SK-N-SH (cell line): ENCODE data around the gene MAT1A. TPM values are rescaled to one million over a fixed set of nuclear protein-coding genes. Genes with fewer than 3 reads are reported as not detected.

Experiments
- CTCF ChIA-PET: fragments of 300-600, 350-600 bp; formaldehyde crosslinking; extraction: SDS; loops from one replicate; lab custom pipeline; 2021; lab: Yijun Ruan, JAX
- POLR2A ChIA-PET: fragments of 350-600 bp; sonication (Branson Sonifier 250); formaldehyde crosslinking; extraction: SDS; loops from one replicate; lab custom pipeline; 2020; ENCODE audit warnings: antibody characterized with exemption, inconsistent platforms; lab: Yijun Ruan, JAX
- DNase-seq: peaks from one replicate; pipeline ENCODE4 v3.0.0; 2012
- H2AFZ ChIP-seq: fragments of 200-600 bp; sonication (generic); 2 replicates; pipeline ENCODE4 v1.8.1; 2016; ENCODE audit warnings: antibody characterized with exemption, mild to moderate bottlenecking, low read depth
- H3F3A ChIP-seq: fragments of 200-600 bp; sonication (generic); replicated peaks from 2 replicates; pipeline ENCODE3; 2016; ENCODE audit warnings: antibody characterized with exemption, mild to moderate bottlenecking; ENCODE audit not compliant: insufficient read depth
- H3K27ac ChIP-seq, 2 experiments: fragments of 200-500 bp in 1 of 2; fragments of 200-600 bp in 1 of 2; sonication (Bioruptor generic) in 1 of 2; sonication (generic), shearing (Covaris generic) in 1 of 2; 2 replicates each; pipeline versions ENCODE4 v1.5.1 to v1.6.1; 2014 to 2016; ENCODE audit warnings: low read depth in 2 of 2, inconsistent platforms in 1 of 2, low read length in 1 of 2, mild to moderate bottlenecking in 1 of 2, mixed read lengths in 1 of 2
- H3K27me3 ChIP-seq: fragments of 200-600 bp; sonication (generic), shearing (Covaris generic); 2 replicates; pipeline ENCODE4 v1.6.1; 2016; ENCODE audit warnings: mixed run types; ENCODE audit not compliant: insufficient read depth
- H3K36me3 ChIP-seq, 2 experiments: fragments of 200-500 bp in 1 of 2; fragments of 200-600 bp in 1 of 2; sonication (Bioruptor generic) in 1 of 2; sonication (generic) in 1 of 2; replicated peaks in 1 of 2; 2 replicates each; pipeline versions ENCODE3 to v1.5.1; 2014 to 2016; ENCODE audit warnings: low read length in 1 of 2, mild to moderate bottlenecking in 1 of 2; ENCODE audit not compliant: insufficient read depth in 2 of 2, control insufficient read depth in 1 of 2
- H3K4me1 ChIP-seq, 2 experiments: fragments of 200-500 bp in 1 of 2; fragments of 200-600 bp in 1 of 2; sonication (Bioruptor generic) in 1 of 2; sonication (generic), shearing (Covaris generic) in 1 of 2; 2 replicates each; pipeline versions ENCODE4 v1.5.1 to v1.6.1; 2014 to 2016; ENCODE audit warnings: low read depth in 1 of 2, low read length in 1 of 2, mixed run types in 1 of 2; ENCODE audit not compliant: insufficient read depth in 2 of 2, control insufficient read depth in 1 of 2
- H3K4me2 ChIP-seq: fragments of 200-600 bp; sonication (generic), shearing (Covaris generic); 2 replicates; pipeline ENCODE4 v1.6.1; 2017; ENCODE audit warnings: mixed run types
- H3K4me3 ChIP-seq, 2 experiments: fragments of 200-500 bp in 1 of 2; fragments of 200-600 bp in 1 of 2; sonication (Bioruptor generic) in 1 of 2; sonication (generic), shearing (Covaris generic) in 1 of 2; 2 replicates each; pipeline versions ENCODE4 v1.5.1 to v1.8.1; 2014 to 2016; ENCODE audit warnings: low read depth in 2 of 2, inconsistent platforms in 1 of 2, low read length in 1 of 2, mild to moderate bottlenecking in 1 of 2, mixed read lengths in 1 of 2, moderate library complexity in 1 of 2
- H3K79me2 ChIP-seq: fragments of 200-600 bp; sonication (generic); 2 replicates; pipeline ENCODE4 v1.8.1; 2017; ENCODE audit warnings: mild to moderate bottlenecking; ENCODE audit not compliant: insufficient read depth
- H3K9ac ChIP-seq: fragments of 200-600 bp; sonication (generic); 2 replicates; pipeline ENCODE4 v1.6.1; 2017; ENCODE audit warnings: mixed run types
- H3K9me2 ChIP-seq: fragments of 200-600 bp; sonication (generic); 2 replicates; pipeline ENCODE4 v1.6.1; 2017; ENCODE audit warnings: mixed run types
- H3K9me3 ChIP-seq: fragments of 200-600 bp; sonication (generic); 2 replicates; pipeline ENCODE4 v1.6.1; 2017; ENCODE audit warnings: mixed run types, mild to moderate bottlenecking, moderate library complexity
- H4K20me1 ChIP-seq: fragments of 200-600 bp; sonication (generic); 2 replicates; pipeline ENCODE4 v1.6.1; 2017; ENCODE audit warnings: mild to moderate bottlenecking, mixed run types; ENCODE audit not compliant: insufficient read depth
- CHD2 ChIP-seq: fragments of 150-350 bp; IDR thresholded peaks from 2 replicates; pipeline ENCODE4 v1.6.1; 2018; ENCODE audit warnings: low read length; ENCODE audit not compliant: partially characterized antibody
- EZH2phosphoT487 ChIP-seq: fragments of 200-600 bp; sonication (generic); IDR thresholded peaks from 2 replicates; pipeline ENCODE4 v1.6.1; 2017; ENCODE audit warnings: low read depth, mixed run types, mild to moderate bottlenecking, antibody characterized with exemption, moderate library complexity, borderline replicate concordance
- FOXJ3 ChIP-seq: sonication (generic); formaldehyde crosslinking; IDR thresholded peaks from 2 replicates; pipeline ENCODE4 v1.5.1; 2020; ENCODE audit warnings: mild to moderate bottlenecking, missing genetic modification reagents
- GABPA ChIP-seq: IDR thresholded peaks from 2 replicates; pipeline ENCODE4 v1.4.0; 2012; ENCODE audit warnings: low read depth, mild to moderate bottlenecking
- JUND ChIP-seq: IDR thresholded peaks from 2 replicates; pipeline ENCODE4 v1.4.0; 2012
- MEF2A ChIP-seq: IDR thresholded peaks from 2 replicates; pipeline ENCODE4 v1.4.0; 2012; ENCODE audit warnings: low read depth, borderline replicate concordance
- MXI1 ChIP-seq: IDR thresholded peaks from 2 replicates; pipeline ENCODE4 v1.6.1; 2012; ENCODE audit warnings: mild to moderate bottlenecking, low read depth, low read length, improper control_type of control experiment
- POLR2AphosphoS5 ChIP-seq: IDR thresholded peaks from 2 replicates; pipeline ENCODE4 v1.6.1; 2012; ENCODE audit warnings: low read depth, low read length
- RCOR1 ChIP-seq: fragments of 150-350 bp; IDR thresholded peaks from 2 replicates; pipeline ENCODE4 v1.6.1; 2017; ENCODE audit warnings: antibody characterized with exemption, low read length
- RXRA ChIP-seq: IDR thresholded peaks from 2 replicates; pipeline ENCODE4 v1.4.0; 2012; ENCODE audit warnings: low read depth, mild to moderate bottlenecking, borderline replicate concordance
- SIN3A ChIP-seq: IDR thresholded peaks from 2 replicates; pipeline ENCODE4 v1.6.1; 2012; ENCODE audit warnings: low read depth, mild to moderate bottlenecking, low read length, moderate library complexity, borderline replicate concordance
- SMC3 ChIP-seq: IDR thresholded peaks from 2 replicates; pipeline ENCODE4 v1.6.1; 2012; ENCODE audit warnings: low read depth, low read length, improper control_type of control experiment
- TAF1 ChIP-seq: IDR thresholded peaks from 2 replicates; pipeline ENCODE4 v1.6.1; 2012; ENCODE audit warnings: low read depth, mild to moderate bottlenecking, low read length, moderate library complexity, borderline replicate concordance
- YY1 ChIP-seq: IDR thresholded peaks from 2 replicates; pipeline ENCODE4 v1.4.0; 2012; ENCODE audit warnings: low read depth, mild to moderate bottlenecking
- WGBS: methylation state at CpG from one replicate; pipeline ENCODE4 v1.1.6; 2017; ENCODE audit warnings: low lambda C conversion rate; 5-methylcytosine and 5-hydroxymethylcytosine counted together
- polyA plus RNA-seq, 3 experiments: library from polyadenylated mRNA; depleted of rRNA; stranded (reverse); fragments of >200 nt; gene quantifications; 2 replicates each; pipeline ENCODE4 v1.2.3, GENCODE V29; 2012
- TF ChIP-seq, protein P1 (sequence below): IDR thresholded peaks from 2 replicates; pipeline ENCODE4 v1.6.1; 2012; ENCODE audit warnings: mild to moderate bottlenecking, low read depth, low read length, moderate library complexity
- TF ChIP-seq, protein P2 (sequence below): fragments of 150-350 bp; IDR thresholded peaks from 2 replicates; pipeline ENCODE4 v1.6.1; 2016; ENCODE audit warnings: mild to moderate bottlenecking, low read depth, low read length
- TF ChIP-seq, protein P3 (sequence below): IDR thresholded peaks from 2 replicates; pipeline ENCODE4 v1.4.0; 2012; ENCODE audit warnings: low read depth, borderline replicate concordance
- TF ChIP-seq, protein P4 (sequence below): IDR thresholded peaks from 2 replicates; pipeline ENCODE4; 2012
- TF ChIP-seq, protein P5 (sequence below): IDR thresholded peaks from 2 replicates; pipeline ENCODE4 v1.4.0; 2012; ENCODE audit warnings: low read depth

The MAT1A gene
- polyA plus RNA-seq, 1 of the 3 experiments (the other 2 are of a cell fraction): 0.03 TPM

DNA sequence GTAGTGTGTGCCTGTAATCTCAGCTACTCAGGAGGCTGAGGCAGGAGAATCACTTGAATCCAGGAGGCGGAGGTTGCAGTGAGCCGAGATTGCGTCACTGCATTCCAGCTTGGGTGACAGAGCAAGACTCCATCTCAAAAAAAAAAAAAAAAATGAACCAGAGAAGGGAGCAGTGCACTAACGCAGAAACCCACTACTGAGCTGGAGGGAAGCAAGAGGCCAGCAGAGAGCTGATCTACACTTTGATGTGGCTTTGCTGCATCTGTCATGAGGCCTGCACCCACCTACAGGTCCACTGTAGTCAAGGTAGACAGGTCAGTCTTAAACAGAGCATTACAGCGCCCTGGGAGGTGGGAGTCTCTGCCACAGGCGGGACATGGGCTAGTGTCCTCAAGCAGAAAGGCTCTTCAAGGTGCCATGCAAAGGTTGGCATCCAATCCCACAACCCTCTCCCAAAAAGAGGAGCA, 30.0 kb downstream of the MAT1A start:
- Histone ChIP-seq H3K9me2 (no peaks in the 10 kb centered on the region), H3K36me3 (no peaks in the 10 kb centered on the region), H3K9me3 (no peaks in the 10 kb centered on the region), H3K27ac (no peak overlapping the region), H3K4me2 (no peak overlapping the region), H3F3A (no peaks in the 10 kb centered on the region), H3K4me1 (no peaks in the 10 kb centered on the region), H2AFZ (no peak overlapping the region), H3K79me2 (no peaks in the 10 kb centered on the region), H3K27me3 (no peaks in the 10 kb centered on the region; the same call in 1 of the 2 replicates)
- CTCF ChIA-PET: interaction anchor here (1.0 to 2.3 kb wide), 4 partner anchors 9 to 115 kb away, joined by 3 to 16 read pairs (median 4); no protein-coding TSS in a partner anchor
- WGBS: 80% methylated on average over 5 of the region's 6 CpGs
- TF ChIP-seq YY1: no peak
- no peak for TF ChIP-seq CHD2
- TF ChIP-seq, protein P1, sequence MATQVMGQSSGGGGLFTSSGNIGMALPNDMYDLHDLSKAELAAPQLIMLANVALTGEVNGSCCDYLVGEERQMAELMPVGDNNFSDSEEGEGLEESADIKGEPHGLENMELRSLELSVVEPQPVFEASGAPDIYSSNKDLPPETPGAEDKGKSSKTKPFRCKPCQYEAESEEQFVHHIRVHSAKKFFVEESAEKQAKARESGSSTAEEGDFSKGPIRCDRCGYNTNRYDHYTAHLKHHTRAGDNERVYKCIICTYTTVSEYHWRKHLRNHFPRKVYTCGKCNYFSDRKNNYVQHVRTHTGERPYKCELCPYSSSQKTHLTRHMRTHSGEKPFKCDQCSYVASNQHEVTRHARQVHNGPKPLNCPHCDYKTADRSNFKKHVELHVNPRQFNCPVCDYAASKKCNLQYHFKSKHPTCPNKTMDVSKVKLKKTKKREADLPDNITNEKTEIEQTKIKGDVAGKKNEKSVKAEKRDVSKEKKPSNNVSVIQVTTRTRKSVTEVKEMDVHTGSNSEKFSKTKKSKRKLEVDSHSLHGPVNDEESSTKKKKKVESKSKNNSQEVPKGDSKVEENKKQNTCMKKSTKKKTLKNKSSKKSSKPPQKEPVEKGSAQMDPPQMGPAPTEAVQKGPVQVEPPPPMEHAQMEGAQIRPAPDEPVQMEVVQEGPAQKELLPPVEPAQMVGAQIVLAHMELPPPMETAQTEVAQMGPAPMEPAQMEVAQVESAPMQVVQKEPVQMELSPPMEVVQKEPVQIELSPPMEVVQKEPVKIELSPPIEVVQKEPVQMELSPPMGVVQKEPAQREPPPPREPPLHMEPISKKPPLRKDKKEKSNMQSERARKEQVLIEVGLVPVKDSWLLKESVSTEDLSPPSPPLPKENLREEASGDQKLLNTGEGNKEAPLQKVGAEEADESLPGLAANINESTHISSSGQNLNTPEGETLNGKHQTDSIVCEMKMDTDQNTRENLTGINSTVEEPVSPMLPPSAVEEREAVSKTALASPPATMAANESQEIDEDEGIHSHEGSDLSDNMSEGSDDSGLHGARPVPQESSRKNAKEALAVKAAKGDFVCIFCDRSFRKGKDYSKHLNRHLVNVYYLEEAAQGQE: no peak
- TF ChIP-seq TAF1: no peak
- TF ChIP-seq GABPA: no peak
- TF ChIP-seq SMC3: no peak
- TF ChIP-seq, protein P2, sequence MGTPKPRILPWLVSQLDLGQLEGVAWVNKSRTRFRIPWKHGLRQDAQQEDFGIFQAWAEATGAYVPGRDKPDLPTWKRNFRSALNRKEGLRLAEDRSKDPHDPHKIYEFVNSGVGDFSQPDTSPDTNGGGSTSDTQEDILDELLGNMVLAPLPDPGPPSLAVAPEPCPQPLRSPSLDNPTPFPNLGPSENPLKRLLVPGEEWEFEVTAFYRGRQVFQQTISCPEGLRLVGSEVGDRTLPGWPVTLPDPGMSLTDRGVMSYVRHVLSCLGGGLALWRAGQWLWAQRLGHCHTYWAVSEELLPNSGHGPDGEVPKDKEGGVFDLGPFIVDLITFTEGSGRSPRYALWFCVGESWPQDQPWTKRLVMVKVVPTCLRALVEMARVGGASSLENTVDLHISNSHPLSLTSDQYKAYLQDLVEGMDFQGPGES: no peak
- no peak for TF ChIP-seq POLR2AphosphoS5
- TF ChIP-seq RXRA: no peak
- TF ChIP-seq, protein P3, sequence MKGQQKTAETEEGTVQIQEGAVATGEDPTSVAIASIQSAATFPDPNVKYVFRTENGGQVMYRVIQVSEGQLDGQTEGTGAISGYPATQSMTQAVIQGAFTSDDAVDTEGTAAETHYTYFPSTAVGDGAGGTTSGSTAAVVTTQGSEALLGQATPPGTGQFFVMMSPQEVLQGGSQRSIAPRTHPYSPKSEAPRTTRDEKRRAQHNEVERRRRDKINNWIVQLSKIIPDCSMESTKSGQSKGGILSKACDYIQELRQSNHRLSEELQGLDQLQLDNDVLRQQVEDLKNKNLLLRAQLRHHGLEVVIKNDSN: no peak
- no peak for TF ChIP-seq RCOR1
- no peak for TF ChIP-seq SIN3A
- TF ChIP-seq MEF2A: no peak
- no peak for TF ChIP-seq JUND
- TF ChIP-seq, protein P4, sequence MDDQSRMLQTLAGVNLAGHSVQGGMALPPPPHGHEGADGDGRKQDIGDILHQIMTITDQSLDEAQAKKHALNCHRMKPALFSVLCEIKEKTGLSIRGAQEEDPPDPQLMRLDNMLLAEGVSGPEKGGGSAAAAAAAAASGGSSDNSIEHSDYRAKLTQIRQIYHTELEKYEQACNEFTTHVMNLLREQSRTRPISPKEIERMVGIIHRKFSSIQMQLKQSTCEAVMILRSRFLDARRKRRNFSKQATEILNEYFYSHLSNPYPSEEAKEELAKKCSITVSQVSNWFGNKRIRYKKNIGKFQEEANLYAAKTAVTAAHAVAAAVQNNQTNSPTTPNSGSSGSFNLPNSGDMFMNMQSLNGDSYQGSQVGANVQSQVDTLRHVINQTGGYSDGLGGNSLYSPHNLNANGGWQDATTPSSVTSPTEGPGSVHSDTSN: no peak
- TF ChIP-seq, protein P5, sequence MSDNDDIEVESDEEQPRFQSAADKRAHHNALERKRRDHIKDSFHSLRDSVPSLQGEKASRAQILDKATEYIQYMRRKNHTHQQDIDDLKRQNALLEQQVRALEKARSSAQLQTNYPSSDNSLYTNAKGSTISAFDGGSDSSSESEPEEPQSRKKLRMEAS: no peak
- TF ChIP-seq FOXJ3 (CRISPR knock-in tag): no peak
- no peak for TF ChIP-seq EZH2phosphoT487
- TF ChIP-seq MXI1: no peak
- TF ChIP-seq, all 33 proteins: peak for 0
- POLR2A ChIA-PET: no interaction called here
- Histone ChIP-seq H4K20me1 (no peaks in the 10 kb centered on the region), H3K4me3 (no peak overlapping the region), H3K9ac (no peak overlapping the region)
- no peak for DNase-seq
